SH-SY5Y (cell line): ENCODE results near the gene DNM2.

Experiments used
- GATA2 ChIP-seq: IDR thresholded peaks from 2 replicates; pipeline ENCODE4 v1.6.1; 2011; ENCODE audit warnings: mild to moderate bottlenecking, low read depth, low read length
- GATA3 ChIP-seq: IDR thresholded peaks from 2 replicates; pipeline ENCODE4 v1.6.1; 2011; ENCODE audit warnings: low read depth, mild to moderate bottlenecking, low read length, moderate library complexity

DNM2 gene

DNA sequence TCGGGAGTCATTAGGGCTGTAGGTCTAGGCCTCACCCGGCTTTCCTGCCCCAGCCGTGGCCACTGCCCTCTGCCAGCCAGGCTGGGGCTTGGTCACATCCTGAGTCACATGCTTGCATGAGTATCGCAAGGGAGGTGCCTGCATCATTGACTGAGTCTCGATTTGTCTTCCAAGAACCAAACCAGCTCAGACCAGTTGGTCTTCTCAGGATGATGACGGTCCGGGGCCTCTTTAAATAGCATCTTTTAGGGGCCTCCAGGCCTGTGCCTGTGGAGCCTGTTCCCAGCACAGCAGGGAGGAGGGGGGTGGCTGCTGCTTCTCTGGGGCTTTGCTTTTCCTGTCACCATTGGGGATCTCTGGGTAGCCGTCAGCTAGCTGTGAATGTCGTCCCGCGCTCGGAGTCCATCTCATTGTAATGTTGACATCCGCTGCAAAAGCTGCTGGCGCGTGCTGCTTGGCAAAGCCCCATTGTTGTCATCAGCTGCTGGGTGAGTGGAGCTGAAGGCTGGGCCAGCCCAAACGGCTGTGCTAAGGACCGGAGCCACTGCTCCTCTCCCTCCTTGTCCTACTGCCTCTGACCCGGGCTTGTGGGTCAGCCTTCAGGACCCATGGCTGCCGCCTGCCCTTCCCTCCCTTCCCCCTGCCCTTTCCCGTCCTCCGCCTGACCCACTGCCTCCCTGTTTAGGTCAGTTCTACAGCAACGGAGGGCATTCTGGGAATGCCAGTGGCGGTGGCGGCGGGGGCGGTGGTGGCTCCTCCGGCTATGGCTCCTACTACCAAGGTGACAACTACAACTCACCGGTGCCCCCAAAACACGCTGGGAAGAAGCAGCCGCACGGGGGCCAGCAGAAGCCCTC is 31.0 kb upstream of the DNM2 start:
- TF ChIP-seq GATA3, result no peak

DNA sequence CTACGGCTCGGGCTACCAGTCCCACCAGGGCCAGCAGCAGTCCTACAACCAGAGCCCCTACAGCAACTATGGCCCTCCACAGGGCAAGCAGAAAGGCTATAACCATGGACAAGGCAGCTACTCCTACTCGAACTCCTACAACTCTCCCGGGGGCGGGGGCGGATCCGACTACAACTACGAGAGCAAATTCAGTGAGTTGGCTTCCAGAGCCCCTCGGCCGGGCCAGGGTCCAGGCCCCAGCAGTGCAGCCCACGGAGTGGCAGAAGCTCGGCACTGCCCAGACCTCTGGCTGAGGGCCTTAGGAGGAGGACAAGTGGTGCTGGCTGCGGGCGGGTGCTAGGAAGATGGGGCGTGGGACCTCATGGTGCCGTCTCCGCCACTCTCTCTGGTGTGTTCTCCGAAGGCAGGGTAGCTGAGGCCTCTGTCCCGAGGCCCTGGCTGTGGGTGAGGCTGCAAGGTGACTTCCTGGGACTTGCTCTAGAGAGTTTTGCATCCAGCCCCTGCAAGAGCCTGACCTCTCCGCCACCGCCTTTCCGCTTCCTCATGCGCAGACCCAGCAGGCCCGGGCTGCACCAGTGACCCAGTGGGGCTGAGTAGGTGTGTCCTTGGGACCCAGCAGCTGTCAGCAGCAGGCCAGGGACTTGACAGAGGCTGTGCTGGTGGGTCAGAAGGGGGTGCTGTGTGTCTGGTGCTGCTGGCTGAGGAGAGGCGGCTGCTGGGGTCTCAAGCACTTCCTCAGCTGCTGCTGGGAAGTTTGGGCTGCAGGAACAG is 30.2 kb upstream of the DNM2 start:
- TF ChIP-seq GATA2 (no peak), GATA3 (no peak)

DNA sequence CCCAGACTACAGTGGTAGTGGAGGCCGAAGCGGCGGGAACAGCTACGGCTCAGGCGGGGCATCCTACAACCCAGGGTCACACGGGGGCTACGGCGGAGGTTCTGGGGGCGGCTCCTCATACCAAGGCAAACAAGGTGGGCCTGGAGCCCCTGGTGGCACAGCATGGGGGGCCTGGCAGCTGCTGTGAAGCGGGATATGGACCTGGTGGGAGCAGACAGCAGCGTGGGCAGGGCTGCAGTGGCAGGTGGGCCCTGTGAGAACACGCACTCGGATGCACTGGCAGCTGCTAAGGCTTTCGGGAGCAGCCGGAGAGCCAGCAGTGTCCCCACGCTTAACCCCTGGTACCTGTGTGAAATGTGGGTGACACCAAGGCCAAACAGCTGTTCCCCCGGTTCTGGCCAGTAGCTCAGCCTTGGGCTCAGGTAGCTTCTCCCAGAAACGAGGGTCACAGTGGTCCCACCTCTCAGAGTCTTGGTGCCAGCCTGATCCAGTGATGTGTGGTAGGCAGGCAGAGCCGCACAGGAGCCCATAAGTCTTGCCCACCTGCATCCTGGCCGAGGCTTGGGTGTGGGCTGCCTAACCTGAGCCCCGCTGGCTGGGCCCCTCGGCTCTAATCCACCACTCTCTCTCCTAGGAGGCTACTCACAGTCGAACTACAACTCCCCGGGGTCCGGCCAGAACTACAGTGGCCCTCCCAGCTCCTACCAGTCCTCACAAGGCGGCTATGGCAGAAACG is 29.2 kb upstream of the DNM2 start:
- no peak for TF ChIP-seq GATA2
- TF ChIP-seq GATA3, result no peak

DNA sequence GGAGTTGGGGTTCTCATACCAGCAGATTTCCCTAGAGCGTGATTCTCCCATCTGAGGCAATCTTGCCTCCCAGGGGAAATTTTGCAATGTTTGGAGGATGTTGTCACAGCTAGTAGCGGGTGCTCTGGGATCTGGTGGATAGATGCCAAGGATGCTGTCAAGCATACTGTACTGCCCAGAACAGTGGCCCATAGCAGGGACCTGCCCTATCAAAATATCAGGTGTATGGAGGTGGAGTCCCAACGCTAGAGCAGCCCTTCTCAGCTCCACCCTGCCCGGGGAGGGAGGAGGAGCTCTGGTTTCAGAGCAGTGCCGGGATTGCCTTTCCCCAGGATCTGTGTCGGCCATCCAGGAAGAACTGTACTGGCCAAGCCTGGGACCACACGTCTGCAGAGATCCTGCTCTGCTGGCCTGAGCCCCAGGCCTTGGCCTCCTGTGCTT is 27.5 kb upstream of the DNM2 start:
- TF ChIP-seq GATA3, result no peak
- no peak for TF ChIP-seq GATA2

DNA sequence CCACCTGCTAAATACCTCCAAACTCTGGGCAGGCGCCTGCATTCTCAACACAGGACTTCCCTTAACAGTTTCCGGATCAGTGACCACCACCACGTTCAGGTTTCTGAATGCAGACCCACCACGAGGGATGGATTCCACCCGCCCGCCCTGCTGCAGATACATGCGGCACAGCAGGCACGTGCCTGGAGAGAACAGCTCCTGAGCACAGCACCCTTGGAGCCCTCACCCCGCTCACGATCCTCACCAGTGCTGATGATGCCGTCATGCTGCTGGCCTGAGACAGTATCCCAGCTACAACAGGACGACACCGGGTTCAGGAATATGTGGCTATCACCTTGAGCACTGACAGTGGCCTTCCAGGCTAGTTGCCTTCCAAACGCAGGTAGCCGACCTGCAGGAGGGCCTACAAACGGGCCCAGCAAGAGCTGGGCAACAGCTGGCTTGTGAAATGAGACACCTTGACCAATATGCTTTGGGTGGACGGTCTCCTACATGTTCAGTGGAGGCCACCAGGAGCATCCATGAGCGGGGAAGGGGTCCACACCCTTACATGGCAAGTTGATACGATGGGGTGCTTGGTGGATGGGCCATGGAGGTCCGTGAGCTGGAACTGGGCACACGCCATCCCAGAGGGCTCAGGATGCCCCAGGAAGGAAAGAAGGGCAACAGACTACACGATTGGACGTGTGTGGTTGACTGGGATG is 26.5 kb upstream of the DNM2 start:
- TF ChIP-seq GATA3 (no peak), GATA2 (no peak)

DNA sequence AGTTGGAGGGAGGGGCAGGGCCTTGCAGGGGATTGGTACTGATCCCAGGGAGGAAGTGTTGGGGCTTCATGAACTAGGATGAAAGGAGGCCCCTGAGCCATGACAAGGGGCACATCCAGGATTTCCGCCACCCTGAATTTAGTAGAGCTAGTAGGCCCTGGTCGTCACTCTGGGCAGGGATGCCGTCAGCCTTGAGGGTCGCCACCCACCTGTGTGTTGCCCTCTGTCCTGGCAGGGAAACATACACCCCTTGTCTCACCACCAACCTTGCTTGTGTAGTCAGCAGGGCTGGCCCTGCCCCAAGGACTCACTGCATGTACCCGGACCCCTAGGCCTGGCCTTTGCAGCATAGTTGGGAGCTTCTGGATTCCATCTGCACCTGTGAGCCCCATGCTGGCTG is 26.0 kb upstream of the DNM2 start:
- TF ChIP-seq GATA3, result no peak
- TF ChIP-seq GATA2, result no peak

DNA sequence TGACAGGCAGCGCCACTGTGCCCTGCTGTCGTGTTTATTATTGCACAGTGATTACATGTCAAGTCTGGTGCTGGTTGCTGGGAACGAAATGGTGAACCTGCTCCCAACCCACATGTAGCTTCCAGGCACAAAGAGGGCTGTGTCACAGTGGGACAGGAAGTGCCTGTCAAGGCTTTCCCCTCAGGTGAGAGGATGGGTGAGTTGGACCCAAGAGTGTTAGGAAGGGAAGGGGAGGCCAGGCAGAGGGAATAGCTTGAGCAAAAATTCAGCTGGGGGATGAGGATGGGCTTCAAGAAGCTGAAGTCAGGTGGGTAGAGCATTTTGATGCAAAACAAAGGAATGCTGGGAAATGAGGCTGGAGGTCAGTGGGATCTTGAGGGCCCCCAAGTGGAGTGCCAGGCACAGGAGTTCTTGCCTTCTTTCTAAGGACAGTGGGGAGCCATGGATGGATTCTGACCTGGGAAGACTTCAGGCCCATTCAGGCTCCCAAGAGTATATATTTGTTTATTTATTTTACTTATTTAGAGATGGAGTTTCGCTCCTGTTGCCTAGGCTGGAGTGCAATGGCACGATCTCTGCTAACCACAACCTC is 25.1 kb upstream of the DNM2 start:
- no peak for TF ChIP-seq GATA2
- no peak for TF ChIP-seq GATA3

DNA sequence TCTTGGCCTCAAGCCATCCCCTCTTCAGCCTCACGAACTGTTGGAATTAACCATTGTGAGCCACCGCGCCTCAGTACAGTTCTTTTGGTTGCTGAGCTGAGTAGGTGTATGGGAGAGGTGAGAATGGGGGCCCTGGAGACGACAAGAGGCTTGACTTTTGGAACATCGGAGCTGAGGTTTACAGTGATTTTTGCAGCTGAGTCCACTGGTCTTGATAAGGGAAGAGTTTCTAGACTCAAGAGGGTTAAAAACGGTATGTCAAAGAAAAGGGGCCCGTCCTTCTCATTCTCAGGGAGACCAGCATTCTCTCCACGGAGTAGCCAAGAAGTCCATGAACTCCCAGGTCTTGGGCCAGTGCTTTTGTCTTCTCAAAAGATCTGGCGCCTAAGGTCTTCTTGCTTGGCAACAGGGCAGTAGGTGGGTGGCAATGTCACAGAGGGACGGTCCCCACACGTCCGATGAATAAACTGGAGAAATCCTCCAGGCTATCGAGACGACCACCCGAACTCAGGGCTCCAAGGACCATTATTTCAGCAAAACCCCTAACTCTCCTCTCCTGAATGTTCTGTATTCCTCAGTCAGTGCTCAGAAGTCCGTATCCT is 23.1 kb upstream of the DNM2 start:
- TF ChIP-seq GATA2 (no peak), GATA3 (no peak)

DNA sequence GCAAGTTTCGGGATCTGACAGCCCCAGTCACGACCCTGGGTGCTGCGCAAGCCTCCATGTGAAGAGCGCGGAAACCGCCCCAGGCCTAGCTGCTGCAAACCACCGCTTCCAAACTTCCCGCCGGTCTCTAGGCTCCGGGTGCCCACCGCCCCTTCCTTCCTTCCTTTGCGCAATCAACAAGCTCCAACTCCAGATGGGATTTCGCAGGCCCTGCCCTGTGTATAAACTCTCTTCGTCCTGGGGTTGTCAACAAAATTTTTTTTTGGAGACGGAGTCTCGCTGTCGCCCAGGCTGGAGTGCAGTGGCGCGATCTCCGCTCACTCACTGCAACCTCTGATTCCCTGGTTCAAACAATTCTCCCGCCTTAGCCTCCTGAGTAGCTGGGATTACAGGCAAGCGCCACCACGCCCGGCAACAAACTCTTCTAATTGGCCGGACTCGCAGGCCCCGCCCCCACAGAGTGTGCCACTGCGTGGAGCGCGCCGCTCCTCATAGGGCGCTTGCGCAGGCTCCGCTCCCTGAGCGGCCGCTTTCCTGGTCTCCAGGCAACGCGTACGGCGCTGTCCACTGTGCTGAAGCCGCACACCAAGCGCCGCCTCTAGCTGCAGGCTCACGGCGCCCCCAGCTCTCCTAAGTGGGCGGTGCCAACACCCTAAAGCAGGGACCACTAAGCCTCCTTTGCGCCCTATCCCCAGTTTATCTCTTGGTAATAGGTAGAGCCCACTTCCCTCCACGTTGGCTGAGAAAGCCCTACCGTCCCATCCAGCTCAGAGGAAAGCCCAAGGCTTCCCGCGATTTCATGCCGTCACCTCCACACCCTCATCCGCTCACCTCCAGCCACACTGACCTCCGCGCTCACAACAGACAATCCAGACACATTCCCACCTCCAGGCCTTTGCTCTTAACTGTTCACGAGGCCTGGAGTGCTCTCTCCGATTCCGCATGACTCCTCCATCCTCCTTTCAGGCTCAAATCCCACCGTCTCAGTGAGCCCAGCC is 22.2 kb upstream of the DNM2 start:
- no peak for TF ChIP-seq GATA3
- no peak for TF ChIP-seq GATA2

DNA sequence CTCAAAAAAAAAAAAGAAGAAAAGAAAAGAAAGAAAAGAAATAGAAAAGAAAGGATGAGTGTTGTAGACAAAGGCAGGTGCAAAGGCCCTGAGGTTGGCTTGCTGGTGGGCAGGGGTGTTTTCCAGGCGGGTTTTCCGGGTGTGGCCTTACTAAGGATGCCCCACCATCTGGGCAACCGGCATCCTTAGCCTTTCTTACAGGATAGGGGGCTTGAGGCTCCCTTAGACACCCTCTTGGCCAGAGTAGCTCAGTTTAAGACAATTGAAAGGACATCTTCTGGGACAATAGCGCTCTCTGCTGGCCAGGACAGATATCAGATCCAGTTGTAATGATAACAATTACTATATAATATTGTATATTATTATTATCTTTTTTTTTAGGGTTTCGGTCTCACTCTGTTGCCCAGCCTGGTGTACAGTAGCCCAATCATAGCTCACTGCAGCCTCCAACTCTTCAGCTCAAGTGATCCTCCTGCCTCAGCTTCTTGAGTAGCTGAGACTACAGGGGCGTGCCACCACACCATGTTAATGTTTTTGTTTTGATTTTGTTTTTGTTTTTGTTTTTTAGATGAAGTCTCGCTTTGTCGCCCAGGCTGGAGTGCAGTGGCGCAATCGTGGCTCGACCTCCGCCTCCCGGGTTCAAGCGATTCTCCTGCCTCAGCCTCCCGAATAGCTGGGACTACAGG is 18.1 kb upstream of the DNM2 start:
- TF ChIP-seq GATA2 (no peak), GATA3 (no peak)

DNA sequence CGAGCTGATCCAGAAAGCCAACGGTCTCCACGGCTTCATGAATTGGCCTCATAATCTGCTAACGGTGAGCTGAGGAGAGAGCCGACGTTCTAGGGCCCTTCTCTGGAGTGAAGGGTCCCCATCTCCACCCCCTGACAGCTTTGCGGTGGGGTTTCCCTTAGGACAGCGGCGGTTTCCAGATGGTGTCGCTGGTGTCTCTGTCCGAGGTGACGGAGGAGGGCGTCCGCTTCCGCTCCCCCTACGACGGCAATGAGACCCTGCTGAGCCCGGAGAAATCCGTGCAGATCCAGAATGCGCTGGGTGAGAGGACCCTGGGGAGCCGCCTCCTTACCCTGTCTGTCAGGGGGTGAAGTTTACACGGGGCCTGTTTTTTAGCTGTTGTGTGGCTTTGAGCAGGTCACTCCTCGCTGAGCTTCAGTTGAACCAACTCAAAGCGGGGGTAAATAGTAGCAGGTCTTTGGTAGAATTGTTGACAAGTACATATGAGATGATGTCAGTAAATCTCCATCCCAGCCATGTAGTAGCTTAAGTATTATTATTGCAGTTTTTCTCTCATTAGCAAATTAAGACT is 15.8 kb upstream of the DNM2 start:
- TF ChIP-seq GATA2 (no peak), GATA3 (no peak)
